IPS DF 4.7 (cell line): ENCODE results near the gene GEMIN8.
A peak's percentile ranks its signal among the peaks of the same experiment; 100 is the strongest.

Source experiments
- DNase-seq: peaks from one replicate; pipeline ENCODE4 v3.0.0-alpha.2; 2013; ENCODE audit warnings: low spot score; ENCODE audit errors: extremely low read depth

Gene GEMIN8, protein sequence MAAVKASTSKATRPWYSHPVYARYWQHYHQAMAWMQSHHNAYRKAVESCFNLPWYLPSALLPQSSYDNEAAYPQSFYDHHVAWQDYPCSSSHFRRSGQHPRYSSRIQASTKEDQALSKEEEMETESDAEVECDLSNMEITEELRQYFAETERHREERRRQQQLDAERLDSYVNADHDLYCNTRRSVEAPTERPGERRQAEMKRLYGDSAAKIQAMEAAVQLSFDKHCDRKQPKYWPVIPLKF

DNA sequence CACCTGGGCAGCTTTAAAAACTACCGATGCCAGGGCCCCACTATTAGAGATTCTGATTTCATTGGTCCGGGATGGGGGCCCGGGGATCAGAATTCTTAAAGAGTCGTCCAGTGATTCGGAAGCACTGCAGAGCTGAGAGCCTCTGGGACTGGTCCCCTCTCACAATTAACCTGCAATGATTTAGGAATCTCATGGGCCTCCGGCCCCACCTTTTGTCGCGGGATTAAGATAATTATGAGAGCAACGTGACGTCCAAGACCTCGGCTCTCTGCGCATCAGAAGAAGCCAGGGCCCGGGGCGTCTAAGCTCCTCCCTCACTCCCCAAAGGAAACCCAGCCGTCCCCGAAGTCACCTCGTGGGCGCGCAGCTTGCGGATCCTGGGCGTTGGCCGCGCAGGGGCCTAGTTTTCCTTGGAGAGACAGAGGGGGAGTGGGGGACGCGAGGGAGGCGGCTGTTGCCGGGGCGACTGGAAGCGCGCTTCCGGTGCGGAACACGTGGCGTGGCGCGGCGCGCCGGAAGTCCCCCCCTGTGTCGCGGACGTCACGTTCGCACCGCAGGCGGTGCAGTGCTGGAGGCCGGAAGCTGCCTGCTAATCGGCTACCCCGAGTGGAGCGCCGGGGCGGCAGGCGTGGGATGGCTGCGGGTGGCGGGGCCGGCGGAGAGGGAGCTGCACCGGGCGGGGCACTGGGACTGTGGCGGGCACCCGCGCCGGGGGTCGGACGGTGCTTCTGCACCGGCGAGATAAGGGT is at the start of gene GEMIN8:
TSS of gene GEMIN8 (minus strand) at position 468 of the 749 bp plus-strand sequence. CDS start 8,414 bp downstream, outside the sequence.
- DNase-seq, result peak; percentile 14

GRCh38 chrX:14076639-14077038 is 46.9 kb upstream of the GEMIN8 start:
- no peak for DNase-seq

GRCh38 chrX:14073556-14073955 is 43.9 kb upstream of the GEMIN8 start:
- DNase-seq, result no peak

GRCh38 chrX:14073071-14073470 is 43.4 kb upstream of the GEMIN8 start:
- DNase-seq, result no peak

- no peak for DNase-seq
Measured at GRCh38 chrX:14065800-14066199, 36.1 kb upstream of the GEMIN8 start.

GRCh38 chrX:14064626-14065432 is 35.1 kb upstream of the GEMIN8 start:
- DNase-seq, result no peak

DNA sequence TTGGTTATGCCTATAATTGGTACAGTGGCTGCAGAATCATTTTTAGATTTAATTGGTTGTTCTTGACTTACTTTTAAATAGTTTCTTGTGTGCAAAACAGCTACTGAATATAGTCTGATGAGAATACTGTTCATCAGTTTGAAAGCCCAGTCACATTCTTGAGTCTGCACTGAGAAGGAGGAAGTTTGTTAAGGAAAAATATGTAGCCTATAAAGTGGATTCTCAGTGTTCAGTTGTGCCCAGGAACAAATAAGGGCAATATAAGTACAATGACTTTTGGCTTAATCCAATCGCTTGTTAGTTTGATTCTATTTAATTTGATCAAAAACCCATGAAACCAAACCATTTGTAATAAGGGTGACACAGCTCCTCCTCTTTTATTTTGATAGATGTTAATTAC is 32.8 kb upstream of the GEMIN8 start:
- DNase-seq, result no peak

GRCh38 chrX:14056206-14056605 is 26.5 kb upstream of the GEMIN8 start:
- DNase-seq, result no peak

DNA sequence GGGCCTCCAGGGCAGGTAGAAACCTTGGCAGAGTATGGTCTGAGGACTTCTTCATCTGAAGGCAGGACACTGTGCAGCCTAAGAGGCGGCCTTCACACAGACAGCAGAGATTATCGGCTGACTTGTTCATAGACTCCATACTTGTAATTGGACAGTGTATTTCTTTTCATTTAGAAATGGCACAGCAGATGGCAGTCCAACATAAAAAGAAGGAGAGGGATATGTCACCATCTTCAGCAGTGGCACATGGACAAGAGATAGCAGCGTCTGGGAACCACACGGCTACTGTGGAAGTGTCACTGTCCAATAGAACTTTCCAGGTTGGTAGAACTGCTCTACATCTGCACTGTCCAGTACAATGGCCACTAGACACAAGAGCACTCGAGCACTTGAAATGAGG is 21.7 kb upstream of the GEMIN8 start:
- DNase-seq, result no peak

- DNase-seq, result no peak
Measured at GRCh38 chrX:14050709-14051108, 21.0 kb upstream of the GEMIN8 start.

DNA sequence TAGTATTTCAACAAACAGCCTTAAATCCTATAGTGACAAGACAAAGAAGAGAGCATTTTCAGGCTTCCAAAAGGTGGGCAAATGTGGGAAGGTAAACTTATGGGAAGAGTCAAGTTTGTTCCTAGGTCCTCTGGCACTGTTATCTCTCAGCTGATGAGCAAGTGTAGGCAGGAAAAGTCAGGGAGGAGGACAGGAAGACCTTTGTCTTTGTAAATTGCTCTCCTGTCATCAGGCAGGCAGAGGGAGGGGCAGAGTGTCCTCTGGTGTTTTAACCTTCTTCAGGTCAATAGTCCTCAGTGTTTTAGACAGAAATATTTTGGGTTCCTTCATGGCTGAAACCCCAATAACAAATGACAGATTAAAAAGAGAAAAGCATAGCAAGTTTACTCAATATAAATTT is 13.5 kb upstream of the GEMIN8 start:
- no peak for DNase-seq

DNA sequence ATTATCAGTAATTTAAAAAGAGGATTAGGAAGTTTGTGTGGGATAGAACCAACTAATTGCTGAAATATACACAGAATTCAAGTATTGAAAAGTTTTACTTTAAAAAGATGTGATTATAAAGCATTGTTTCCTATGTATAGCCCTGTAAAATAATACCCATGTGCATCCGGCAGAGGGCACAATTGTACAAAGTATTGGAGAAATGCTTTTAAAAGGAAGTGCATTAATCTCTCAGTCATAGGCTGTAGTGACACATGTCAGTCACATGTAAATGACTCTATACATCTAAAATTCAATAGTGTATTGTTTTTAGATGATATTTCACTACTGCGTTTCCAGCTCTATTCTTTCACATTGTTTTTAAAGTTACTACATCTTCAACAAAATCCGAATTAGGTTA is 9.7 kb upstream of the GEMIN8 start:
- DNase-seq, result no peak

DNA sequence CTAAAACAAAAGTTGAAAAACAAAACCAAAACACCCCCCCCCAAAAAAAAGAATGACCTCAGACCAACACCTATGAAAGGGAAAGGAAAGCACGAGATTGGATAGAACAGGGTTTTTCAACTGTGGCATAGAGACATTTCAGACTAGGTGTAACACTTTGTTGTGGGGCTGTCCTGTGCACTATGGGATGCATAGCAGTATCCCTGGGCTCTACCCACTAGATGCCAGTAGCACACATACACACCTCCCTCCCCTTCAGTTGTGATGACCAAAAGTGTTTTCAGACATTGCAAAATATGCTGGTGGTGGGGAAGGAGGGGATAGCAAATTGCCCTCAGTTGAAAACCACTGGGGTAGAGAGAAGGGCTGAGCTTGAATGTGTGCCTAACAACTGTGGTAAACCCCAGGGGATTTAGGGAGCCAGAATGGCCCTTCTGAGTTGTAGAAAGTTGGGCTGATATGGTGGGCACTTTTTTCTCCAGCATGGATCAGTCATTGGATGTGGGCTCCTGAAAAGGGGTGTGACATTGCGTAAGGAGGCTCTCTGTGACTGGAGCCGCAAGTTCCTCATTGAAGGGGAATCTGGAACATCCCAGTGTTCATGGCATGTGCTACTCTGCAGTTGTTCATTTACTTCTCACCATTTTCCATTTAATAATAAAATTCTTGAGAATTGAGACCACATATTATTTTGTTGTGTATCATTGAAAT is 8.8 kb upstream of the GEMIN8 start:
- no peak for DNase-seq

GRCh38 chrX:14032406-14032805 is 2.7 kb upstream of the GEMIN8 start:
- peak; percentile 7 for DNase-seq

- no peak for DNase-seq
Measured at GRCh38 chrX:14030174-14030530, 460 bp upstream of the GEMIN8 start.

DNA sequence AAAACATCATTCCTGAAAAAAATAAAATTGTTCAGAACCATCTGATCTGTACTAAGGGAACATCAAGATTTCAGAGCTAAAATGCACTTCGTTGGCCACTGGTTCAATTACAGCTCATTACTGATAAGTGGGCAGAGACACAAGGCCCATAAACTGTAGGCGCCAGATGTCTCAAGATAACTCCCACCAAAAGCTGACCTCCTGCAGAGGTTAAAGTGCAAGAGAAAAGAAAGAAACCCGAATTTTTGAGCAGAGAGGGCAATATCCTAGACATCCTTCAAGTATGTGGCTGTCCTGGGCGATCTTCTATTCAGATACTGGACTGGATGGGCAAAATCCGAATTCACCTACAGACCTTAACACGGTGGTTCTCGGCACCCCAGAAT is 660 bp downstream of the GEMIN8 start:
- no peak for DNase-seq

GRCh38 chrX:14028473-14028872 is 1.2 kb downstream of the GEMIN8 start:
- DNase-seq, result no peak

- DNase-seq, result no peak
Measured at GRCh38 chrX:14027511-14028019, 2.1 kb downstream of the GEMIN8 start.

DNA sequence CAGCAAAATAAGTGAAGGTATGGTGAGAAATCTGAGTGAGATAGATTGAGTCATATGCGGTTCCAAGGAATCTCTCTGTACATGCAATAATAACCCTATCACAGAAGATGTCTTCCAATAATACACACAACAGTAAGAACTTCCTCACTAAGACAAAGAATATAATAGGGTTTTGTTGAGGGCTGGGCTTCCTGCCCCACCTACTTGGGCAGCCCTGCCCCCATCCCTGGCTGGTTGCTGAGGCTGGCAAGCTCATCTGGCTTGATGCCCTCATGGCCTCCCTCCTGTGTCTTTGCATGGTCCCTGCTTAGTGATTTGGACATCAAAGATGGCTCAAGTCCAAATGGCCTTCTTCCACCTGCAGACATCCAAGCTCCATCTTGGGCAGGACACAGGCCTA is 2.7 kb downstream of the GEMIN8 start:
- DNase-seq, result no peak

GRCh38 chrX:14026121-14026520 is 3.6 kb downstream of the GEMIN8 start:
- DNase-seq, result no peak

DNA sequence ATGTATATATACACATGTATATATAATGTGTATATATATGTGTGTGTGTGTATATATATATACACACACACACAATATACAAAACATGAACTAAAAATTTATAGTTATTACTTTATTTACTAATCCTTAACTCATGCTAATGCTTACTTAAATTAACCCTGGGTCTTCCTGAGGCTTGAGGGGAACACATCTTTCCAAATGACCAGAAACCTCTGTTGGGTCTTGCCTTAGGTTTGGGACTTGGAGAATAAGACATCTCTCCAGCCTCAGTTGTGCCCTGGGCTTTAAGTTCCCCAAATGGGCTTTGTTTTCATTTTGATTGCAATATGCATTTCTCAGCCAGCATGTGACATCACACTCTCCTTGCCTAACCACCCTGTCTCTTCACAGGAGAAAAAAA is 7.7 kb downstream of the GEMIN8 start:
- no peak for DNase-seq

- no peak for DNase-seq
Measured at GRCh38 chrX:14017399-14017798, 12.3 kb downstream of the GEMIN8 start.
